DMS153 treated with DMSO at 0.1 percent for 48 hours (cell line): Measurements from ENCODE around the gene SRRM2.

Source experiments
- DNase-seq: peaks from one replicate; lab custom pipeline; 2025; ENCODE audit not compliant: unreplicated experiment; lab: John Stamatoyannopoulos, UW

Gene SRRM2

GRCh38 chr16:2761472-2761871, 9.0 kb downstream of the SRRM2 start:
- DNase-seq, result no peak

DNA sequence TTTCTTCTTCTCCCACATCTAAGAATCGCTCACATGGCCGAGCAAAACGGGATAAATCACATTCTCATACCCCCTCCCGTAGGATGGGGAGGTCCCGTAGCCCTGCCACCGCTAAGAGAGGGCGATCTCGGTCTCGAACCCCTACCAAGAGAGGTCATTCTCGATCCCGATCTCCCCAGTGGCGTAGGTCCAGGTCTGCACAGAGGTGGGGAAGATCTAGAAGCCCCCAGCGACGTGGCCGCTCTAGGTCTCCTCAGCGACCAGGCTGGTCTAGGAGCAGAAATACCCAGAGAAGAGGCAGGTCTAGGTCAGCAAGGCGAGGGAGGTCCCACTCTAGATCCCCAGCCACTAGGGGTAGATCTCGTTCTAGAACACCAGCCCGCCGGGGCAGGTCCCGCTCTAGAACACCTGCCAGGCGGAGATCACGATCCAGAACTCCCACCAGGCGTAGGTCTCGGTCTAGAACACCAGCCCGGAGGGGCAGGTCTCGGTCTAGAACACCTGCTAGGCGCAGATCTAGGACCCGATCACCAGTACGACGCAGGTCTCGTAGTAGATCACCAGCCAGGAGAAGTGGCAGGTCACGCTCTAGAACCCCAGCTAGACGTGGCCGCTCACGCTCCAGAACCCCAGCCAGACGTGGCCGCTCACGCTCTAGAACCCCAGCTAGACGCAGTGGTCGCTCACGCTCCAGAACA, 9.6 kb downstream of the SRRM2 start:
- DNase-seq, result no peak

DNA sequence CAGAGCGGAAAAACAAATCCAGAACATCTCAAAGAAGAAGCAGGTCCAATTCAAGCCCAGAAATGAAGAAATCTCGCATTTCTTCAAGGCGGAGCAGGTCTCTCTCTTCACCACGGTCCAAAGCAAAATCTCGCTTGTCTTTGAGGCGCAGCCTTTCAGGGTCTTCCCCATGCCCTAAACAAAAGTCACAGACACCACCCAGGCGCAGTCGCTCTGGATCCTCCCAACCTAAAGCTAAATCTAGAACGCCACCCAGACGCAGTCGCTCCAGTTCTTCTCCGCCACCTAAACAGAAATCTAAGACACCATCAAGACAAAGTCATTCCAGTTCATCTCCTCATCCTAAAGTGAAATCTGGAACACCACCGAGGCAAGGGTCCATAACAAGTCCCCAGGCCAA, 10.3 kb downstream of the SRRM2 start:
- DNase-seq, result no peak

DNA sequence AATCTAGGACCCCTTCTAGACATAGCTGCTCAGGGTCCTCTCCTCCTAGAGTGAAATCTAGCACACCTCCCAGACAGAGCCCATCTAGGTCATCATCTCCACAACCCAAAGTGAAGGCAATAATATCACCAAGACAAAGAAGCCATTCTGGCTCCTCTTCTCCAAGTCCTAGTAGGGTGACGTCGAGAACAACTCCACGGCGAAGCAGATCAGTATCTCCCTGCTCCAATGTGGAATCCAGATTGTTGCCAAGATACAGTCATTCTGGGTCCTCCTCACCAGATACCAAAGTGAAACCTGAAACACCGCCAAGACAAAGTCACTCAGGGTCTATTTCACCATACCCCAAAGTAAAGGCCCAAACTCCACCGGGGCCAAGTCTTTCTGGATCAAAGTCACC, 10.7 kb downstream of the SRRM2 start:
- DNase-seq, result no peak

- no peak for DNase-seq
Measured at GRCh38 chr16:2764718-2765117, 12.3 kb downstream of the SRRM2 start.

- DNase-seq, result no peak
Measured at GRCh38 chr16:2765462-2766404, 13.3 kb downstream of the SRRM2 start.

- no peak for DNase-seq
Measured at GRCh38 chr16:2766430-2767139, 14.1 kb downstream of the SRRM2 start.

GRCh38 chr16:2767140-2767731, 14.8 kb downstream of the SRRM2 start:
- DNase-seq, result no peak

DNA sequence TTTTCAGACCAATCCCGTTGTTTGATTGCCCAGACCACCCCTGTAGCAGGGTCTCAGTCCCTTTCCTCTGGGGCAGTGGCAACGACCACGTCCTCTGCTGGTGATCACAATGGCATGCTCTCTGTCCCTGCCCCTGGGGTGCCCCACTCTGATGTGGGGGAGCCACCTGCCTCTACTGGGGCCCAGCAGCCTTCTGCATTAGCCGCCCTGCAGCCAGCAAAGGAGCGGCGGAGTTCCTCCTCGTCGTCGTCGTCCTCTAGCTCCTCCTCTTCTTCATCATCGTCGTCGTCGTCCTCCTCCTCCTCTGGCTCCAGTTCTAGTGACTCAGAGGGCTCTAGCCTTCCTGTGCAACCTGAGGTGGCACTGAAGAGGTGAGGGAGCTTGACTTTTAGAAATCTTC, 15.5 kb downstream of the SRRM2 start:
- DNase-seq, result no peak

DNA sequence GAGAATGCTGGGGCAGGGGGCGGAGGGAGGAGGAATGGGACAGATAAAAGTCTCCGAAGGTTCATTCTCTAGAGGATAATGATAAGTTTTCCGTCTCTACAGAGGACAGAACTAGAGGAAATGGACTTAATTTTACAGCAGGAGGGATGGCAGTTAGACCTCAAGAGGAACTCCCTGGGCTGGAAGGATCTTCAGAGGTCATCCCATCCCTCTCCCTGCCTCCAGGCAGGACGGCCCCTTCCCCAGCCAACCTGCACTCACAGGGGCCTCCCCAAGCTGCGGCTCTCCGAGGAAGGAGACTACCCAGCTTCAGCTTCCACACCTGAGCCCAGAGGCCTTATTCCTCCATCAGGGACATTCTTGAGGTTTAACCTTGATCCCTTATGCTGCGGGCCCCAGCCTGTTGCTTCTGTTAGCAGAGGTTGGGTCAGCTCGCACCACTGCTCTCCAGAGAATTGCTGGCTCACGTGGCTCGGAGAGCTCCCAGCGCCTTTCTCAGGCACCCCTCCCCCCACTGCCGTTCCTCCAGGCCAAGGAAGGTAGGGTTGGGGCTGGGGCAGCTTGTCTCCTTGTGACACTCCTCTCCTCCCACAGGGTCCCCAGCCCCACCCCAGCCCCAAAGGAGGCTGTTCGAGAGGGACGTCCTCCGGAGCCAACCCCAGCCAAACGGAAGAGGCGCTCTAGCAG, 16.1 kb downstream of the SRRM2 start:
- no peak for DNase-seq

DNA sequence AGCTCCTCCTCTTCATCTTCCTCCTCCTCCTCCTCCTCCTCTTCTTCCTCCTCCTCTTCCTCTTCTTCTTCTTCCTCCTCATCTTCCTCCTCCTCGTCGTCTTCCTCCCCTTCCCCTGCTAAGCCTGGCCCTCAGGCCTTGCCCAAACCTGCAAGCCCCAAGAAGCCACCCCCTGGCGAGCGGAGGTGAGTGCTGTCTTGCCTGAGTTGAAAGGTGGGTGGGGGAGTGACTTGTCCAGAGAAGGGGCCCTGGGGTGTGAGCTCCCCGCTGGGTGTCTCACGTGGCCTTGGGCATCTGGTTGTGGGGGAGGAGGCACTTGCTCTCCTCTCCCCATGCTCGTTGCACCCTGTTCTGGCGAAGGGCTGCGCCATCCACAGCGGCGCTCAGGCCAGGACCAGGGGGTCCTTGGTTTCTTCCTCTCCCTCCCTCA, 16.7 kb downstream of the SRRM2 start:
- no peak for DNase-seq

GRCh38 chr16:2769675-2770056, 17.2 kb downstream of the SRRM2 start:
- DNase-seq, result no peak

GRCh38 chr16:2770057-2770951, 17.9 kb downstream of the SRRM2 start:
- DNase-seq, result no peak

DNA sequence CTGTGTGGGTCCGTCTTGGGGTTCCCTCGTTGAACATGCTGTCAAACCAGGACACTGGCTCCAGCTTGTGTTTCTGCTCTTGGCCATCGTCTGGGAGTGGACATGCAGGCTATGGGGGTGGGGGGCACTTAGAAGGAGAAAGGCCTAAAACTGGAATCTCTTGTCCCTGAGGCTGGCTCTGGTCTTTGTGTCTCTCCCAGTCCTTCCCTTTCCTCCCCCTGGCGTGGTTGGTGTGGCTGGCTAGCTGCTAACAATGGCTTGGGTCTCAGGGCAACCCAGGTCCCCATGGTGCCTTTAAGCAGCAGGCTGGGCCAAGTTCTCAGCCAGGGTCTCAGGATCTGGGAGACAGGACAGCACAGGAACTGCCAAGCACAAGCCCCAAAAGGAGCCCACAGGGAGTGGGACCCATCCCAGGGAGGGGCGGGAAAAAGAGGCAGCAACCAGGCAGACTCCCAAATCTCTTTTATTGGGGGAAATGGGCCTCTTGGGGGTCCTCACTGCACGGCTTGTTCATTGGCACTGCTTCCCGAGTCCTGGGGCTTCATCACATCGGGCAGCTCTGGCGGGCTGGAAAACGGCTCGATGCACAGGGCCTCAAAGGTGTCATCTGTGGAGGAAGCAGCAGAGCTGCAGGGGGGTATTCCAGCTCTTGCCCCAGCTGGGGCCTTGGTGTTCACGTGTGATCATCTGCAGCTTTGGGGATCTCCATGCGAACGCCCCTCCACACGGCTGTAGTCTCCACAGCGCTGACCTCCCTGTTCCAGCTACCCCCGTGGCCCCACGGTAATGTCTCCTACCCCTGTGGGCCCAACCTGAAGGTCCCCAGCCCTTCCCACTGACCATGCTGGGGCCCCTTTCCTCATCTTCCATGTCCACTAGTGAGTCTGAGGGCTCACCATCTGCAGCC, 19.3 kb downstream of the SRRM2 start:
- no peak for DNase-seq

GRCh38 chr16:2773188-2773968, 20.9 kb downstream of the SRRM2 start:
- DNase-seq, result no peak

DNA sequence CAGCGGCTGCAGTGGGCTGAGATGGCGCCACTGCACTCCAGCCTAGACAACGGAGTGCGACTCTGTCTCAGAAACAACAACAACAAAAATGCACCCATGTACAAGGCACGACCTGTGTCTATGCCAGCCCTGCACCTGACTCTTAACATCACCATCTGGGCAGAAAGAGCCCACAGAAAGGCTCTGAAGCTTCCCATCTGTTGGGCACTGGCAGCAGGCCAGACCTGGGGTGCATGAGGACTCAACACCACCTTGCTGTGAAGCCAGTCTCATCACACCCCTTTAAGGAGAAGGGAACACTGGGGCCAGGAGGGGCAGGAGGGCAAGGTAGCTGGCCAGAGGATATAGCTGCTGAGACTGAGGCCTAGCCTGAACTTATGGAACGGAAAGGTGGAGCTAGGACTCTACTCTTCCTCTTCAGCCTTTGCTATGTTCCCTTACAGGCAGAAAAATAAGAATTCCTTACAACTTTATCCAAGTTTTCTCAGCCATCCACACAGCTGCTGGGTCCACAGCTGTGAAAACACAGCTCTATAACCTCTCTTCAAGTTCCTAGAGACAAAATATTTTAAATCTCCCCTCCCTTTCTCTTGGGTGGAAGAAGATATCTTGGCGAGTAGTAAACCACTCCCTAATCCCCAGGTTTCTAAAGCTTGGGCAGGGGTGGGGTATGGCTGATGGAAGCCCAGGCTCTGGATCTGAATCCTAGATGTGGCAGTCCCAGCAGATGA, 21.9 kb downstream of the SRRM2 start:
- no peak for DNase-seq

- no peak for DNase-seq
Measured at GRCh38 chr16:2775131-2775716, 22.8 kb downstream of the SRRM2 start.
